A673 (cell line): Measurements from ENCODE around the gene RPS6KA5. TPM values are rescaled to one million over a fixed set of nuclear protein-coding genes. Genes with fewer than 3 reads are reported as not detected.
"Not testable (repeated sequence)": the region's sequence is repeated elsewhere in the genome, so short reads cannot be mapped to it uniquely, and the experiment has no call there.

Experiments
- BruUV-seq: library from RNA; stranded (reverse); fragments of 400-500 nt; replicated peaks from 2 replicates; lab custom pipeline; 2021; lab: Mats Ljungman, UMichigan
- CTCF ChIA-PET: fragments of 300-600 bp; sonication (Branson Sonifier 250); formaldehyde crosslinking; loops from one replicate; lab custom pipeline; 2022; ENCODE audit warnings: antibody characterized with exemption; lab: Charles Lee
- POLR2A ChIA-PET: fragments of 300-600 bp; sonication (Branson Sonifier 250); formaldehyde crosslinking; loops from one replicate; lab custom pipeline; 2022; ENCODE audit warnings: antibody characterized with exemption; ENCODE audit not compliant: low non-redundant PET; lab: Charles Lee
- DNase-seq: peaks from one replicate; pipeline ENCODE4 v3.0.0-alpha.2; 2015; ENCODE audit warnings: low spot score
- H3K27ac ChIP-seq: fragments of 200-600 bp; sonication (generic); 2 replicates; pipeline ENCODE4 v1.5.1; 2016; ENCODE audit warnings: mixed run types, low read depth, mild to moderate bottlenecking, mixed read lengths, antibody characterized with exemption, low read length; ENCODE audit not compliant: poor library complexity, severe bottlenecking
- H3K27me3 ChIP-seq: fragments of 200-600 bp; sonication (generic); replicated peaks from 2 replicates; pipeline ENCODE4 v1.6.1; 2017; ENCODE audit warnings: mixed run types, low read depth, mild to moderate bottlenecking, mixed read lengths, antibody characterized with exemption, low read length; ENCODE audit not compliant: insufficient read depth, poor library complexity
- H3K36me3 ChIP-seq: fragments of 200-600 bp; sonication (generic); 2 replicates; pipeline ENCODE4 v1.6.1; 2016; ENCODE audit warnings: mixed run types, mild to moderate bottlenecking, mixed read lengths, antibody characterized with exemption, low read length; ENCODE audit not compliant: insufficient read depth, poor library complexity, severe bottlenecking
- H3K4me1 ChIP-seq: fragments of 200-600 bp; sonication (generic); 2 replicates; pipeline ENCODE4 v1.6.1; 2017; ENCODE audit warnings: mixed run types, mild to moderate bottlenecking, mixed read lengths, antibody characterized with exemption, low read length; ENCODE audit not compliant: insufficient read depth, poor library complexity, severe bottlenecking
- H3K4me3 ChIP-seq: fragments of 200-600 bp; sonication (generic); 2 replicates; pipeline ENCODE4 v1.5.1; 2016; ENCODE audit warnings: low read depth, mixed run types, mild to moderate bottlenecking, mixed read lengths, low read length; ENCODE audit not compliant: poor library complexity, severe bottlenecking
- H3K9me3 ChIP-seq: fragments of 200-600 bp; sonication (generic); 2 replicates; pipeline ENCODE4 v1.6.1; 2016; ENCODE audit warnings: mixed run types, low read depth, mild to moderate bottlenecking, mixed read lengths, antibody characterized with exemption, low read length; ENCODE audit not compliant: poor library complexity, severe bottlenecking
- CTCF ChIP-seq: fragments of 300-800, 200-600 bp; sonication (generic); conservative IDR thresholded peaks from 2 replicates; pipeline ENCODE4 v1.5.1; 2017; ENCODE audit warnings: low read depth, mild to moderate bottlenecking, antibody characterized with exemption, low read length, moderate library complexity, mixed read lengths
- EZH2 ChIP-seq: fragments of 200-600 bp; sonication (generic); IDR thresholded peaks from 2 replicates; pipeline ENCODE4 v1.6.1; 2017; ENCODE audit warnings: borderline replicate concordance, low read depth, mild to moderate bottlenecking, mixed read lengths, antibody characterized with exemption, low read length; ENCODE audit not compliant: poor library complexity, severe bottlenecking
- intact Hi-C: fragments of 100-400 bp; cut with micrococcal nuclease; formaldehyde crosslinking; loops from one replicate; pipeline ENCODE4 v1.10.0; 2022; ENCODE audit not compliant: unreplicated experiment
- total RNA-seq: library from RNA; stranded (reverse); gene quantifications from 2 replicates; pipeline ENCODE4 v1.2.3, GENCODE V29; 2021

Gene RPS6KA5
- total RNA-seq, 1 experiment from 2014 or later, result 7.6 TPM

GRCh38 chr14:90846511-90846910, 213.9 kb downstream of the RPS6KA5 start:
- ChIA-PET POLR2A (no interaction called here), CTCF (no interaction called here)
- intact Hi-C loops, result no loop called here
- Histone ChIP-seq H3K4me3 (no peak overlapping the region), H3K4me1 (no peaks in the 10 kb centered on the region), H3K27me3 (no peaks in the 10 kb centered on the region), H3K27ac (no peak overlapping the region), H3K36me3 (no peaks in the 10 kb centered on the region), H3K9me3 (no peaks in the 10 kb centered on the region)
- no peak for DNase-seq
- no TSS peak for BruUV-seq
- no peak for TF ChIP-seq CTCF
- no peak for TF ChIP-seq EZH2

- POLR2A ChIA-PET, result no interaction called here
- Histone ChIP-seq H3K4me1 (no peaks in the 10 kb centered on the region), H3K4me3 (no peak overlapping the region), H3K27me3 (no peaks in the 10 kb centered on the region), H3K9me3 (no peaks in the 10 kb centered on the region), H3K36me3 (no peaks in the 10 kb centered on the region), H3K27ac (no peak overlapping the region)
- DNase-seq, result no peak
- intact Hi-C loops, result no loop called here
- TF ChIP-seq CTCF (no peak), EZH2 (no peak)
- BruUV-seq, result no TSS peak
- CTCF ChIA-PET, result no interaction called here
Observed at GRCh38 chr14:90844321-90844720, 216.1 kb downstream of the RPS6KA5 start.

- H3K4me3 ChIP-seq, result no peak overlapping the region
- no peaks in the 10 kb centered on the region for H3K4me1 ChIP-seq
- no peak for TF ChIP-seq EZH2
- H3K36me3 ChIP-seq, result no peaks in the 10 kb centered on the region
- ChIA-PET CTCF (no interaction called here), POLR2A (no interaction called here)
- no peak for DNase-seq
- intact Hi-C loops, result no loop called here
- H3K27ac ChIP-seq, result no peak overlapping the region
- H3K27me3 ChIP-seq, result no peaks in the 10 kb centered on the region
- no TSS peak for BruUV-seq
- no peaks in the 10 kb centered on the region for H3K9me3 ChIP-seq
Observed at GRCh38 chr14:90842726-90843125, 217.7 kb downstream of the RPS6KA5 start.

- H3K27ac ChIP-seq, DNase-seq, BruUV-seq, H3K36me3 ChIP-seq, H3K27me3 ChIP-seq, H3K4me1 ChIP-seq, intact Hi-C loops, H3K4me3 ChIP-seq, CTCF ChIA-PET, H3K9me3 ChIP-seq, POLR2A ChIA-PET: not testable (repeated sequence)
Observed at GRCh38 chr14:90840667-90841066, 219.8 kb downstream of the RPS6KA5 start.
